ENCODE results near the gene IBA57.

DNA sequence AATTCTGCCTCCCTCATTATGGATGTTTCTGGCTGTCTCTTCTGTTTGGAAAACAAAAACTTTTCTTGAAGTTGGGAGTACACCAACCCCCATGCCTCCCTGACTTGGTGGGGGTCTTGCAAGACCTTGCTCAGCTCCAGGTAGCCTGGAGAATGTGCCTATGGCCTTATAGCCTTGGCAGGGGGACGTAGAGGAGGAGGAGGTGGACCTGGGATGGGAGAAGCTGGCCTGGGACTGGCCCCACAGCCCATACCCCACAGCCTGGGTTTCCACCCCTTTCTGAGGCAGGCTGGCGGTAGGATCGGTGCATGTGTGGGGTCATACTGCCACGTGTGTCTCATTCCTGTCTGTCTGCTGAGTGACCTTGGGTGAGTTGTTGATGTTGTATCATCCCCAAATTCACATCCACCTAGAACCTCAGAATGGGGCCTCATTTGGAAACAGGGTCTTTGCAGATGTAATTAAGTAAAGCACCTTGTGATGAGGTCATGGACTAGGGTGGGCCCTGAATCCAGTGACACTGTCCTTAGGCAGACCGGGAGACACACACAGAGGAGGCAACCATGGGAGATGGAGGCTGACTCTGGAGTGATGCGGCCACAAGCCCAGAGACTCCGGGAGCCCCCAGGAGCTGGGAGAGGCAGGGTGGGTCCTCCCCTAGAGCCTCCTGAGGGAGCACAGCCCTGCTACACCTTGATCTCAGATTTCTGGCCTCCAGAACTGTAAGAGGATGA, 60.7 kb downstream of the IBA57 start:
- TF ChIP-seq, protein P1, sequence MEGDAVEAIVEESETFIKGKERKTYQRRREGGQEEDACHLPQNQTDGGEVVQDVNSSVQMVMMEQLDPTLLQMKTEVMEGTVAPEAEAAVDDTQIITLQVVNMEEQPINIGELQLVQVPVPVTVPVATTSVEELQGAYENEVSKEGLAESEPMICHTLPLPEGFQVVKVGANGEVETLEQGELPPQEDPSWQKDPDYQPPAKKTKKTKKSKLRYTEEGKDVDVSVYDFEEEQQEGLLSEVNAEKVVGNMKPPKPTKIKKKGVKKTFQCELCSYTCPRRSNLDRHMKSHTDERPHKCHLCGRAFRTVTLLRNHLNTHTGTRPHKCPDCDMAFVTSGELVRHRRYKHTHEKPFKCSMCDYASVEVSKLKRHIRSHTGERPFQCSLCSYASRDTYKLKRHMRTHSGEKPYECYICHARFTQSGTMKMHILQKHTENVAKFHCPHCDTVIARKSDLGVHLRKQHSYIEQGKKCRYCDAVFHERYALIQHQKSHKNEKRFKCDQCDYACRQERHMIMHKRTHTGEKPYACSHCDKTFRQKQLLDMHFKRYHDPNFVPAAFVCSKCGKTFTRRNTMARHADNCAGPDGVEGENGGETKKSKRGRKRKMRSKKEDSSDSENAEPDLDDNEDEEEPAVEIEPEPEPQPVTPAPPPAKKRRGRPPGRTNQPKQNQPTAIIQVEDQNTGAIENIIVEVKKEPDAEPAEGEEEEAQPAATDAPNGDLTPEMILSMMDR (IDR thresholded peaks at IDR 0.05; ENCODE audit: low read length): no peak
- no peak for TF ChIP-seq EZH2phosphoT487 (IDR thresholded peaks at IDR 0.05; ENCODE audit: low read length)
- TF ChIP-seq EZH2 (optimal IDR thresholded peaks at IDR 0.05; ENCODE audit: low read depth, low read length): no peak
